ENCODE measurements around the gene PRTFDC1. TPM values are rescaled to one million over a fixed set of nuclear protein-coding genes. Genes with fewer than 3 reads are reported as not detected.

The PRTFDC1 gene
- total and polyA plus RNA-seq, 8 donors = 1.2 to 21.6 (median 12.4) TPM; not detected in 1

- Histone ChIP-seq H3K4me3 (no peak overlapping the region), H3K27ac (no peak overlapping the region), H3K27me3 (no peaks in the 10 kb centered on the region), H3K9me3 (no peaks in the 10 kb centered on the region), H3K4me1 (peaks cover 0 to 18% (median 0%) of the 10 kb centered on the region in 4 donors), H3K36me3 (no peaks in the 10 kb centered on the region)
- TF ChIP-seq POLR2A (IDR thresholded peaks at IDR 0.05) (no peak), CTCF (IDR thresholded peaks at IDR 0.05) (no peak)
- intact Hi-C loops (cut with DNase I; ENCODE audit: low total_unique reads) = no loop called here
- WGBS, 5 donors = 64 to 82% (median 81%) methylated on average over 5 of the region's 5 CpGs
- DNase-seq = no peak
Observed at GRCh38 chr10:24894309-24894708, 58.1 kb downstream of the PRTFDC1 start.

GRCh38 chr10:24893127-24893526 lies 59.3 kb downstream of the PRTFDC1 start:
- H3K4me1 ChIP-seq = peaks cover 0 to 18% (median 0%) of the 10 kb centered on the region in 4 donors
- H3K27me3 ChIP-seq = no peaks in the 10 kb centered on the region
- DNase-seq = no peak
- H3K4me3 ChIP-seq = no peak overlapping the region
- H3K9me3 ChIP-seq = no peaks in the 10 kb centered on the region
- no peaks in the 10 kb centered on the region for H3K36me3 ChIP-seq
- WGBS, 5 donors = 93 to 100% (median 98%) methylated on average over 2 of the region's 2 CpGs
- no peak for TF ChIP-seq POLR2AphosphoS5 (IDR thresholded peaks at IDR 0.05)
- intact Hi-C loops (cut with DNase I; ENCODE audit: low total_unique reads) = no loop called here
- no peak overlapping the region for H3K27ac ChIP-seq

DNA sequence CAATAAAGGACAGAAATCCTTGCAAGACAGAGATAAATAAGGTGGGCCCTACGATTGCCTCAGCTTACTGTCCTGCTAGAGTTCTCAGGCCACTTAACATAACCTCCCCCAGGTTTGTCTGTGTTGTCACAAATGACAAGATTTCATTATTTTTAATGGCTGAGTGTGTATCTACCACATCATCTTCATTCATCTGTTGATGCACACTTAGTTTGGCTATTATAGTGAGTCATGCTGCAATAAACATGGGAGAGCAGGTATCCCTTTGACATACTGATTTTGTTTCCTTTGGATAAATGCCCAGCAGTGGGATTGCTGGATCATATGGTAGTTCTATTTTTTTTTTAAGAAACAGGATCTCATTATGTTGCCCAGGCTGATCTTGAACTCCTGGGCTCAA lies 60.6 kb downstream of the PRTFDC1 start:
- WGBS, 5 donors = 69 to 97% (median 95%) methylated on average over 1 of the region's 1 CpG
- Histone ChIP-seq H3K36me3 (no peaks in the 10 kb centered on the region), H3K9me3 (no peaks in the 10 kb centered on the region), H3K27ac (no peak overlapping the region), H3K4me3 (no peak overlapping the region), H3K4me1 (peaks cover 0 to 11% (median 0%) of the 10 kb centered on the region in 4 donors), H3K27me3 (no peaks in the 10 kb centered on the region)
- intact Hi-C loops (cut with DNase I; ENCODE audit: low total_unique reads) = no loop called here
- no peak for TF ChIP-seq CTCF (IDR thresholded peaks at IDR 0.05)
- TF ChIP-seq POLR2A (IDR thresholded peaks at IDR 0.05) = no peak
- TF ChIP-seq EP300 (IDR thresholded peaks at IDR 0.05) = no peak
- TF ChIP-seq POLR2AphosphoS5 (IDR thresholded peaks at IDR 0.05) = no peak
- no peak for DNase-seq

DNA sequence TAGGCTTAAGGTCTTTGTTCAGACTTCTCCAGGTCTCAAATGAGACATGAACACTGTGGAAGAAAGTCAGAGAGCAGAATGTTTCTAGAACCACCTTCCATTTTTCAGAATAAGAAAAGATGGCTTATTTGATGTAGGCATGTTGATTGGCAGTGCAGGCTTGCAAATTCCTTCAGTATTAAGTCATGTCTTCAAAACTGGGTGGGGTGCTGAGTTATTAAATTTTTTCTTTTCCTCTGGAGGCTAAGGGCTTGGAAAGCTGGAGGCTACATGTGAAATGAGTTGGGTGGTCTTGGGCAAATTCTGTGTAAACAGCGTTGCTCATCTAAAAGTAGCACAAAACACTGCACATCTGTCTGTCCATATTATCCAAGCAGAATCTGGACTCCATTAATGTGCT lies 62.8 kb downstream of the PRTFDC1 start:
- intact Hi-C loops (cut with DNase I; ENCODE audit: low total_unique reads) = no loop called here
- Histone ChIP-seq H3K4me3 (no peak overlapping the region), H3K4me1 (peaks cover 0 to 16% (median 0%) of the 10 kb centered on the region in 4 donors), H3K9me3 (no peaks in the 10 kb centered on the region), H3K27ac (no peak overlapping the region), H3K36me3 (no peaks in the 10 kb centered on the region), H3K27me3 (no peaks in the 10 kb centered on the region)
- 83 to 90% (median 88%) methylated on average over 1 of the region's 1 CpG for WGBS, 5 donors
- TF ChIP-seq POLR2AphosphoS5 (IDR thresholded peaks at IDR 0.05) (no peak), EP300 (IDR thresholded peaks at IDR 0.05) (no peak), CTCF (IDR thresholded peaks at IDR 0.05) (no peak), POLR2A (IDR thresholded peaks at IDR 0.05) (no peak)
- DNase-seq = peak in 1 of 2 donors; percentile 45

GRCh38 chr10:24887855-24888231 lies 64.6 kb downstream of the PRTFDC1 start:
- intact Hi-C loops (cut with DNase I; ENCODE audit: low total_unique reads) = no loop called here
- no peak overlapping the region for H3K27ac ChIP-seq
- H3K27me3 ChIP-seq = no peaks in the 10 kb centered on the region
- WGBS, 5 donors = 86 to 95% (median 89%) methylated on average over 2 of the region's 2 CpGs
- H3K4me1 ChIP-seq = peaks cover 0 to 16% (median 0%) of the 10 kb centered on the region in 4 donors
- no peak overlapping the region for H3K4me3 ChIP-seq
- no peak for DNase-seq
- H3K36me3 ChIP-seq = no peaks in the 10 kb centered on the region
- no peaks in the 10 kb centered on the region for H3K9me3 ChIP-seq
- no peak for TF ChIP-seq POLR2AphosphoS5 (IDR thresholded peaks at IDR 0.05)
- TF ChIP-seq CTCF (IDR thresholded peaks at IDR 0.05) = no peak
- TF ChIP-seq POLR2A (IDR thresholded peaks at IDR 0.05) = no peak
- no peak for TF ChIP-seq EP300 (IDR thresholded peaks at IDR 0.05)
